Breast epithelium (tissue), 4 donors: ENCODE data around the gene ITPRIP. TPM values are rescaled to one million over a fixed set of nuclear protein-coding genes. Genes with fewer than 3 reads are reported as not detected.

ENCODE experiments used
- DNase-seq, 2 donors: peaks; one replicate each; pipeline ENCODE4 v3.0.0-alpha.2; 2019; ENCODE audit warnings: low spot score in 2 of 2
- H3K27ac ChIP-seq, 2 donors: fragments of 200-600 bp; sonication (generic) in 1 of 2; one replicate each; pipeline ENCODE4 v1.5.1; 2016 to 2019; ENCODE audit warnings: mild to moderate bottlenecking in 1 of 2
- H3K27me3 ChIP-seq, 2 donors: fragments of 200-600 bp; sonication (generic) in 1 of 2; one replicate each; pipeline versions ENCODE4 v1.5.1 to v1.6.0; 2017 to 2019; ENCODE audit warnings: control low read depth in 1 of 2, mild to moderate bottlenecking in 1 of 2
- H3K36me3 ChIP-seq: fragments of 200-600 bp; one replicate; pipeline ENCODE4 v1.5.1; 2019
- H3K4me1 ChIP-seq, 2 donors: fragments of 200-600 bp; sonication (generic); one replicate each; pipeline ENCODE4 v1.5.1; 2016 to 2019; ENCODE audit warnings: control low read depth in 1 of 2
- H3K4me3 ChIP-seq, 3 donors: fragments of 200-600 bp; sonication (generic); 1 replicate in 2 of 3; 2 replicates in 1 of 3; pipeline ENCODE4 v1.5.1; 2016 to 2019; ENCODE audit warnings: mild to moderate bottlenecking in 3 of 3, moderate library complexity in 2 of 3
- H3K9me3 ChIP-seq, 2 donors: fragments of 200-600 bp; sonication (generic) in 1 of 2; one replicate each; pipeline ENCODE4 v1.5.1; 2016 to 2019; ENCODE audit warnings: control low read depth in 1 of 2
- POLR2A ChIP-seq: fragments of 450-650 bp; IDR thresholded peaks from one replicate; pipeline ENCODE4 v1.6.1; 2016; ENCODE audit warnings: antibody characterized with exemption, mild to moderate bottlenecking, moderate library complexity
- POLR2AphosphoS5 ChIP-seq, 3 donors: sonication (generic); formaldehyde crosslinking; IDR thresholded peaks; one replicate each; pipeline ENCODE4 v1.6.1; 2017; ENCODE audit warnings: antibody characterized with exemption in 3 of 3
- intact Hi-C: fragments of 100-400 bp; cut with DNase I; formaldehyde crosslinking; loops from one replicate; pipeline ENCODE4 v1.15.1; 2023; ENCODE audit warnings: low total_unique reads
- total RNA-seq, 3 donors: library from RNA; depleted of rRNA; stranded (reverse); fragments of >200 nt; gene quantifications; one replicate each; pipeline ENCODE4 v1.1.0, GENCODE V29; 2016
- TF ChIP-seq, protein P1 (sequence below), 3 donors: fragments of 450-650 bp; IDR thresholded peaks; one replicate each; pipeline ENCODE4 v1.5.1; 2016 to 2017; ENCODE audit warnings: antibody characterized with exemption in 3 of 3, mild to moderate bottlenecking in 3 of 3, moderate library complexity in 3 of 3

The ITPRIP gene
- total RNA-seq, 3 donors from 2014 or later, result 12.0 to 35.4 (median 20.9) TPM

DNA sequence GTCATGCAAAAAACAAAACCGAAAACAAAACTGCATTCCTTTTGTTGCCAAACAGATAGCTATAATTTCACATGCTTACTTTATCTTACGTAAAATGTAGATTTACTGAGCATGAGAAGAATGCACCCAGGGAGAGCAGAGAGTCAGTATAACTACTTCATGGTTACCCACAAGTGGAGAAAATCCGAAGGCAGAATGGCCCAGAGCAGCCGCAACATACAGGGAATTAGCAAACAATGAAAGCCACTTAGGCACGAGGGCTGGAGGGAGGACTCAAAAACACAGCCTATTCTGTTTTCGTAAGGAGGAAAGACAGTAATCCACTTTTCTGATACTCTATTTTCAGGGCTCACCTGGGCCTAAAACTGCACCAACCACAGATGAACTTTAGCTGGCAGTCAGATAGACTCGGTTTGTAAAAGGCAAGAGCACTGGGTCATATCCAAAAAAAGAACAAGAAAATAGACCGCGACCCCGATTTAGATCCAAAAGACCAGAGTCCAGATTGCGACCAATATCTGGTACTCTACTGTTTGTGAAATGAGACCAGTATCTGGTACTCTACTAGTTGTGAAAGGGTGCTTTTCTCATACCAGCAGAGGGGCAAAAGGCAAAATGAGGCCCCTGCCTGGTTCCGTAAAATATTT lies 1.3 kb downstream of the ITPRIP start:
- Histone ChIP-seq H3K4me1 (peaks cover 0 to 4% of the 10 kb centered on the region in 2 donors), H3K4me3 (peak overlapping the region; percentile 71 to 96 (median 90)), H3K36me3 (no peaks in the 10 kb centered on the region), H3K9me3 (no peaks in the 10 kb centered on the region), H3K27ac (peak overlapping the region; percentile 72 to 92), H3K27me3 (no peaks in the 10 kb centered on the region)
- intact Hi-C loops, result no loop called here
- TF ChIP-seq POLR2AphosphoS5 (IDR thresholded peaks at IDR 0.05) (peak in 1 of 3 donors; percentile 22), POLR2A (no peak)
- peak in 1 of 2 donors; percentile 19 for DNase-seq

DNA sequence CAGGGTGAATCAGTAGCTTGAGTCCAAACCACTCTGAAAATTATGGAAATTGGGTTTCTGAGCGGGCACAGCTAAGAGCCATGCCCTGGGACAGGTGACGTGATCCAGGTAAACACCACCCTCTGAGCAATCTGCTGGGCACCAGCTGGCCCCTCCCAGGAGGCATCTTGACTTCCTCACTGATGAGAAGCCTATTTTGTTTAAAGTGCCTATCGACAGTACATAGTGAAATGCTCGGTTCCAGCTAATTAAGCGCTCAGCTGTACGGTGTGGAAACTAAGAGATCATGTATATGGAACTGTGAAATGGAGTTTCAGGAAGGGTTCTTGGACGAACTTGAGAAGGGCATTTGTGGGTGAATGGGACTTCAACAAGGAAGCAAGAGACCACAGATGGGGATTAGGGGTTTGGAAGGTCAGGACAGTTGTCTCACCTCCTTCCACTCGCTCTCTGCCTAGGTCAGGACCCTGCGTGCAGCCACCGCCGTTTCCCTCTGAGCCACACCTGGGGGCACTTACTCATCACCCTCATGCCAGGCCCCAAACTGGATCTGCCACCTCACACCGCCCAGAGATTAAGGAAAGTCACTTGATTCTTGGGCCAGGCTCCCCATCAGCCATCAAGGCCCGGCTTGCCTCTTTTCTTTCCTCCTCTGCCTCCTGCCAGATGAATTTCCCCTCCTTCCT lies 3.2 kb downstream of the ITPRIP start:
- Histone ChIP-seq H3K27me3 (no peaks in the 10 kb centered on the region), H3K9me3 (no peaks in the 10 kb centered on the region), H3K27ac (peak overlapping the region; percentile 33 to 50), H3K4me1 (peaks cover 5 to 14% of the 10 kb centered on the region in 2 donors), H3K36me3 (no peaks in the 10 kb centered on the region), H3K4me3 (peak overlapping the region in 1 of 3 donors; percentile 71)
- DNase-seq, result peak in 1 of 2 donors; percentile 22
- intact Hi-C loops, result no loop called here
- TF ChIP-seq POLR2A (no peak), POLR2AphosphoS5 (IDR thresholded peaks at IDR 0.05) (no peak)
- TF ChIP-seq, protein P1, sequence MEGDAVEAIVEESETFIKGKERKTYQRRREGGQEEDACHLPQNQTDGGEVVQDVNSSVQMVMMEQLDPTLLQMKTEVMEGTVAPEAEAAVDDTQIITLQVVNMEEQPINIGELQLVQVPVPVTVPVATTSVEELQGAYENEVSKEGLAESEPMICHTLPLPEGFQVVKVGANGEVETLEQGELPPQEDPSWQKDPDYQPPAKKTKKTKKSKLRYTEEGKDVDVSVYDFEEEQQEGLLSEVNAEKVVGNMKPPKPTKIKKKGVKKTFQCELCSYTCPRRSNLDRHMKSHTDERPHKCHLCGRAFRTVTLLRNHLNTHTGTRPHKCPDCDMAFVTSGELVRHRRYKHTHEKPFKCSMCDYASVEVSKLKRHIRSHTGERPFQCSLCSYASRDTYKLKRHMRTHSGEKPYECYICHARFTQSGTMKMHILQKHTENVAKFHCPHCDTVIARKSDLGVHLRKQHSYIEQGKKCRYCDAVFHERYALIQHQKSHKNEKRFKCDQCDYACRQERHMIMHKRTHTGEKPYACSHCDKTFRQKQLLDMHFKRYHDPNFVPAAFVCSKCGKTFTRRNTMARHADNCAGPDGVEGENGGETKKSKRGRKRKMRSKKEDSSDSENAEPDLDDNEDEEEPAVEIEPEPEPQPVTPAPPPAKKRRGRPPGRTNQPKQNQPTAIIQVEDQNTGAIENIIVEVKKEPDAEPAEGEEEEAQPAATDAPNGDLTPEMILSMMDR (IDR thresholded peaks at IDR 0.05), result no peak

DNA sequence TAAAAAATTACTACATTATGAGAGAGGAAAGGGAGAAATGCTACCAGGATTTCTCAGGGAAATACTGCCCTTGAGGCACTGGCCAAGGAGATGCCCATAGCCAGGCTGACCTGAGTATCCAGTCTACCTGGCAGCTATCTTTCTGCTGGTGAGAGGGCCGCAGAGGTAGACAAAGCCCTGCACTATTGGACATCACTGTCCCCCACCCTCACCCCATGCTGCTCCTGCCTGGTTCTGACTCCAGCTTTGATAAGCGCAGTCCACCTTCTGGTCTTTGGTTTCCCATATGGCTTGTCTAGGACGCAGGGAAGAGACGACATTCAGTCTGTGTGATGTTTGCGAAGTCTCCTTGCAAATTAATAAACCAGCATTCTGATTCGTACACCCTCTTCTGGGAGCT lies 3.7 kb downstream of the ITPRIP start:
- TF ChIP-seq POLR2A (no peak), POLR2AphosphoS5 (IDR thresholded peaks at IDR 0.05) (no peak)
- TF ChIP-seq, protein P1 (IDR thresholded peaks at IDR 0.05), result no peak
- H3K27ac ChIP-seq, result peak overlapping the region in 1 of 2 donors; percentile 33
- H3K4me3 ChIP-seq, result peak overlapping the region in 1 of 3 donors; percentile 71
- no peak for DNase-seq
- H3K27me3 ChIP-seq, result no peaks in the 10 kb centered on the region
- H3K36me3 ChIP-seq, result no peaks in the 10 kb centered on the region
- no peaks in the 10 kb centered on the region for H3K9me3 ChIP-seq
- peaks cover 10 to 20% of the 10 kb centered on the region in 2 donors for H3K4me1 ChIP-seq
- intact Hi-C loops, result no loop called here

DNA sequence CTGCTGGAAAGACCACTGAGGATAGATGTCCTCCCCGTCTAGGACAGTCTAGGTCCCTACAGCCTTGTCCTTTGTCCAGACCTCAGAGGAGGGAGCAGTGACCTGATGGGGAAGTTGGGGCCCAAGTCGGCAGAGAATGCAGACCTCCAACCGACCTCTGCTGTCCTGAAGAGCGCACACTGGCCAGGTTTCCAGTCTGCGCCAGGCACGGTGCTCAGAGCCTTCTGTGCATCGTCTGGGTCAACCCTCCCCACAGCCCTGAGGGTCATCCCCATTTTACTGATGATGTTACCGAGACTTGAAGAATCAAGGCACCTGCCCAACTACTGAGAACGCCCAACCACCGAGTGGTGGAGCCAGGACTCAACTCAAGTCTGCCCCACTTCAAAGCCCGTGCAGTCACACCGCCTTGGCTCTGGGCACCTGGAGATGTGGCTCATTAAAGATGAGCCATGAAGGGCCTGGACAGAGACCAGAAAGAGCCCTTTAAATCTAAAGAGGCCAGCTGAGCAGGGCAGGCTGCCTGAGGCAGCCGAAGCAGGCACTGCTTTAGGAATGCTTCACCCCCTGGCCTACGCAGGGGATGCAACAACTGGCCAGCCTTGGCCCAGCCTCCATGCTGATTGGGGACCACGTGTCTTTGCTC lies 4.4 kb downstream of the ITPRIP start:
- TF ChIP-seq POLR2AphosphoS5 (IDR thresholded peaks at IDR 0.05), result no peak
- no peak for TF ChIP-seq POLR2A
- TF ChIP-seq, protein P1 (IDR thresholded peaks at IDR 0.05), result no peak
- peaks cover 14 to 27% of the 10 kb centered on the region in 2 donors for H3K4me1 ChIP-seq
- DNase-seq, result peak in 1 of 2 donors; percentile 24
- no peaks in the 10 kb centered on the region for H3K9me3 ChIP-seq
- no peaks in the 10 kb centered on the region for H3K27me3 ChIP-seq
- H3K27ac ChIP-seq, result peak overlapping the region; percentile 42 to 97
- no peaks in the 10 kb centered on the region for H3K36me3 ChIP-seq
- H3K4me3 ChIP-seq, result peak overlapping the region in 1 of 3 donors; percentile 4
- intact Hi-C loops, result no loop called here

DNA sequence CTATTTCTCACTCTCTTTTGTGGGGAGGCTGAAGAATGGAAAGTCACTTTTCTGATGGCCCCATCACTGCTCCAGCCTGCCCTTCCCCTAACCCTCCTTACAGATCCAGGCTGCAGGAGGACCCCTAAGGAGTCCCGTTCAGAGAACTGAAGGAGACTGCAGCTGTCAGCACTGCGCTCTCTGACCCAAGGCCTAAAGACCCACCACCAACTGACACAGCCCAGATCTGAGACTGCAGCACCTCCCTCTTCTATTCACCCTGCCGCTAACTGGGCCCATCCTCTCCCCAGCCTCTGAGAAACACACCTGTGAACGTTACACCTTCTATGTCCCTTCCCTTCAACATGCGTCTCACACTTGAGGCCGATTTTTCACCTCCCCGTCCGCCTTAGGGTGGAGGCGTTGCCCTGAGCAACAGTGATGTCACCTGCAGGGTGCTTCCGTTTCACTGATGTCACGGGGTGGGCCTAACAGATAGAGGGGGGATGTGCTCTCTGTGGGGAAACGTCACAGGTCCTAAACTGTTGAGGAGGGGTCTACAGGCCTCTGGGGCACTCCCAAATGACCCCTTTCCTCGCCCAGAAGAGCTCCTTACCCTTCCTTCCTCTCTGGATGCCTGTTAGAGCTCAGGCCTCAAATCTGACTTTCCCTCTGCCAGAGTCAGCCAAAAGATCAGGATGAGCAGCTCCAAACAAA lies 5.1 kb downstream of the ITPRIP start:
- Histone ChIP-seq H3K36me3 (no peaks in the 10 kb centered on the region), H3K27me3 (no peaks in the 10 kb centered on the region), H3K4me1 (peaks cover 21 to 34% of the 10 kb centered on the region in 2 donors), H3K4me3 (peak overlapping the region in 1 of 3 donors; percentile 4), H3K27ac (peak overlapping the region; percentile 42 to 97), H3K9me3 (no peaks in the 10 kb centered on the region)
- DNase-seq, result peak in 1 of 2 donors; percentile 10
- no peak for TF ChIP-seq POLR2AphosphoS5 (IDR thresholded peaks at IDR 0.05)
- TF ChIP-seq POLR2A, result no peak
- TF ChIP-seq, protein P1 (IDR thresholded peaks at IDR 0.05), result no peak
- intact Hi-C loops, result no loop called here
